NCI-H2107 treated with DMSO at 0.1 percent for 48 hours (cell line): ENCODE results near the gene VAMP1.

ENCODE experiments used
- DNase-seq: peaks from one replicate; lab custom pipeline; 2025; ENCODE audit not compliant: unreplicated experiment; lab: John Stamatoyannopoulos, UW

The VAMP1 gene

GRCh38 chr12:6425590-6426531 is 44.6 kb downstream of the VAMP1 start:
- DNase-seq = no peak

DNA sequence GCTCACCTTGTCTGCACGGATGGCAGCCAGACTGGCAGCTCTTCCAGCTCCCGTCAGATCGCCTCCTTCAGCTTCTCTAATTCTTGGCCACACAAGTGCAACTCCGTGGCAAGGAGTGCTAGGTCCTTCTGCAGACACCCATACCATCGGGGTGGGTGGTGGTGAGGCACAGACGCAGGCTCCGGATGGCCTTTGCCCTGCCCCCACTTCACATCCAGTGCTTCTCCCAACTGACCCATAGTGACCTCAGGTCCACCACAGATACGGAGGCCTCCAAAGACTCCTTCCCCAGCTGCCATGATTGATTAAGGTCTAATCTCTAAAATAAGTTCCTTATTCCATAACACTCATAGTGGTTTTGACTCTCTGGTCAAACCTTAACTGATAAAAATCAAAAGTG is 45.6 kb downstream of the VAMP1 start:
- DNase-seq = no peak

- no peak for DNase-seq
Measured at GRCh38 chr12:6424008-6424347, 46.5 kb downstream of the VAMP1 start.

GRCh38 chr12:6423267-6424007 is 47.0 kb downstream of the VAMP1 start:
- peak; percentile 89 for DNase-seq

DNA sequence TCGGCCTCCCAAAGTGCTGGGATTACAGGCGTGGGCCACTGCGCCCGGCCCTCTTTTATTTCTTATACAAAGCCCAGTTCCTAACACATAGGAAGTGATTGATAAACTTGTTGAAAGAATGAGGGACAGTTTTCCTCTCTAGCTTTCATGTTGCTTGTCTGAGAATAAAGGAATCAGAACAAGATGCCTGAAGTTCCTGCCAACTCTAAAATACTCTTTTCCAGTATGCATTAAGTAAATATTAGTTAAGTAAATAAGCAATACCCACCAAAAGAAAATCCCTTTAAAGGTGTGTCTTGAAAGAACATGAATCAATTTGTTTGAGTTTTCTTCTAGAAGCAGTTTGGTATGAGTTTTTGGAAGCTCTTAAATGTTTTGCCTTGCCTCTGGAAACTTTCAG is 50.1 kb downstream of the VAMP1 start:
- no peak for DNase-seq

- DNase-seq = no peak
Measured at GRCh38 chr12:6418796-6419195, 51.7 kb downstream of the VAMP1 start.

DNA sequence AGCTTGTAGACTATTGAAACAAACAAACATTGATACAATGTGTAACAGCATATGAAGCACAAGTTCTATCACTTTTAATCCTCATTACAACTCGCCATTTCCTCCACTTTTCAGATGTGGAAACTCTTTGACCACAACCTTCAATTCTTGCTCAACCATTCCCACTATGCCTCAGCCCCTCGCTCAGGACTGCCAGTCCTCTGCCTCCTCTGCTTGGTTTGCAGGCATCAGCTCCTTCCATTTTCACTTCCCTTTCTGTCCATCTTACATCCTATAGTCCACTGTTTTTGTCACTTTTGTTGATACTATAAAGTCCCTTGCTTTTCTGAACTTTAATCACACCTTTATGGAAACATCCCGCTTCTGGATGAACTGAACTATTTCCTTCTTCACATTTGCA is 53.9 kb downstream of the VAMP1 start:
- no peak for DNase-seq
